ENCODE results near the gene CEACAM8.

The CEACAM8 gene

DNA sequence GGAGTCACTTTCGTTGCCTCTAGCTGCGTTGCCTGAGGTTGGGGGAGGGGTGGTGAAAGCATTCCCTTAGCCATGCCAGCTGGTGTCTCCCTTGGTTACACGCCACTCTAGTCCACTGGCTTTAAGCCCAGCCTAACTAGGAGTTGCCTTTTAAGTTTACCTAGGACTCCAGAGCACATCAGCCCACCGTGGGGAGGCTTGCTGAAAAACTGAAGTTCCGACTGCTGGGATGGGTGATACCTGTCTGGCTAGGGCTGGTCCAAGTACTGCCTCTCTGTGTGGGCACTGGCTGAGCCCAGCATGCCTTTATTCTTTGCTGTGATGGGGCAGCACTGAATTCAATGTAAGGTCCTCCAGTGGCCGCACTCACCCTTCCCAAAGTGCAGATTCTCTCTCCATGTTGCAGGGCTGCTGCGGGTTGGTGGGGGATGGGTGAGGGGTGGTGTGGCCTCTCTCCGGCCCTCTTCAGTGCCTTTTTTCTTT is 54.6 kb downstream of the CEACAM8 start:
- DNase-seq, result no peak

DNA sequence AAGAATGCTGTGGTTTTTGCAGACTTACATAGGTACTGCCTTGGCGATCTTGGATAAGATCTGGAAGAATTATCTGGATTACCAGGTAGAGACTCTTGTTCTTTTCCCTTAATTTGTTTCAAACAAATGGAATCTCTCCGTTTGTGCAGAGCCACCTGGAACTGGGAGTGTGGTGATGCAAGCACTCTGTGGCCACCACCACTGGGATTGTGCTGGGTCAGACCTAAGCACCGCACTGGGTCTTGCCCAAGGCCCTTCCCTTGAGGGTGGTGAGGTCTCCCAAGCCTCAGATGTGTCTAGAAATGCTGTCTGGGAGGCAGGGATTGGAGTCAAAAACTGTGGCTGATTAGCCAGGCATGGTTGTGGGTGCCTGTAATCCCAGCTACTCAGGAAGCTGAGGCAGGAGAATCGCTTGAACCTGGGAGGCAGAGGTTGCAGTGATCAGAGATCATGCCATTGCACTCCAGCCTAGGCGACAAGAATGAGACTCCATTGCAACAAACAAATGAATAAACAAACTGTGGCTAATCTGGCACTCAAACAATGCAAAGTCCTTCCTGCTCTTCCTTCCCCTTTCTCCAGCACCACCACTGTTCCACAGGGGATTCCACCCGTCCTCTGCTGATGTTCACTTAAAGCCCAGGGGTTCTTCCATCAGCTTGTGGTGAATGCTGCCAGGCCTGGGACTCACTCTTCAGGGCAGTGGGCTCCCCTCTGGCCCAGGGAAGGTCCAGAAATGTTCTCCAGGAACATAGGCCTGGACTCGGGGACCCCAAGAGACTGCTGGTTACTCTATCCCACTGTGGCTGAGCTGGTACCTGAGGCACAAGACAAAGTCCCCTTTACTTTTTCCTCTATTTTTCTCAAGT is 55.6 kb downstream of the CEACAM8 start:
- DNase-seq, result no peak

DNA sequence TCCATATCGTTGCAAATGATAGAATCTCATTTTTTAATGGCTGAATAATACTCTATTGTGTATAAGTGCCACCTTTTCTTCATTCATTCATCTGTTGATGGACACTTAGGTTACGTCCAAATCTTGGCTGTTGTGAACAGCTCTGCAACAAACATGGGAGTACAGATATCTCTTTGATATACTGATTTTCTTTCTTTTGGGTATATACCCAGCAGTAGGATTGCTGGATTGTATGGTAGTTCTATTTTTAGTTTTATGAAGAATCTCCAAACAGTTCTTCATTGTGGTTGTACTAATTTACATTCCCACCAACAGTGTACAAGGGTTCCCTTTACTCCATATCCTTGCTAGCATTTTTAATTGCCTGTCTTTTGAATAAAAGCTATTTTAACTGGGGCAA is 59.4 kb downstream of the CEACAM8 start:
- DNase-seq, result peak; percentile 55

DNA sequence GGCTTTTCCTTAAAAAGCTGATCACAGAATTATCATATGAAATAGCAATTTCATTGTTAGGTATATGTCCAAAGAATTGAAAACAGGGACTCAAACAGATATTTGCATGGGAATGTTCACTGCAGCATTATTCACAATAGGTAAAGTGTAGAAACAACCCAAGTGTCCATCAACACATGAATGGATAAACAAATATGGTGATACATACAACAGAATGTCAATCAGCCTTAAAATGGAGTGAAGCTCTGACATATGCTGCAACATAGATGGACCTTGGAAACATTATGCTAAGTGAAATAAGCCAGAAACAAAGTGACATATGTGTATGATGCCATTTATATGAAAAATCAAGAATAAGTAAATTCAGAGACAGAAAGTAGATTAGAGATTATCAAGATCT is 60.3 kb downstream of the CEACAM8 start:
- DNase-seq, result no peak

DNA sequence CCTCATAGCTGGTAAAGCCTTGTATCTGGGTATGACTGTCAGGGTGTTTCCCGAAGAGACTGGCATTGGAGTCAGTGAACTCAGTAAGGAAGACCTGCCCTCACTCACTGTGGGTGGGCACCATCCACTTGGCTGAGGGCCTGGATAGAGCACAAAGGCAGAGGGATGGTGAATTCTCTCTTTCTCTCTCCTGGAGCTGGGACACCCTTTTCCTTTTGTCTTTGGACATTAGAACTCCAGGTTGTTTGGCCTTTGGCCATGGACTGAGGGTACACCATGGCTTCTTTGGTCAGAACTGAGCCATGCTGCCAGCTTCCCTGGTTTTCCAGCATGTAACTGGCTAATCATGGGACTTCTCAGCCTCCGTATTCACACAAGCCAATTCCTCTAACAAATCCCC is 61.8 kb downstream of the CEACAM8 start:
- DNase-seq, result no peak

DNA sequence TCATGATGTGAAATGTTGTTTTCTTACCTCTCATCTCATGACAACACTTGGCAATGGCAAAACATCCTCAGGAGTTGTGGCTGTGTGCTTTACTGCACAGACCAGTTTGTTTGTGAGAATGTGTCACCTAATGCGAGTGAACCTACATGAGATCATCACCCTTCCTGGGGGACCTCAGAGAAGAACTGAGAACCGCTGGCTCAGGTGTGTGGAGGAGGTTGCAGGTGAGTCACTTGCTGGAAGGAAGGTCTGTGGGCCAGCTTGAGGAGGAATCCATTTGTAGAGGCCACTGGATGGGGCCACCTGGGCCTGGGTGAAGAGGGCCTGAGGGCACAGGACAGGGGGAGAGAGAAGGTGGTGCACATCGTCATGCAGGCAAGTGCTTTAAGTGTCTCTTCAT is 63.4 kb downstream of the CEACAM8 start:
- DNase-seq, result no peak
